Activated CD8-positive, alpha-beta T cell treated with anti-CD3 and anti-CD28 coated beads for 36 hours (primary cell): ENCODE measurements around the gene CDH22. TPM values are rescaled to one million over a fixed set of nuclear protein-coding genes. Genes with fewer than 3 reads are reported as not detected.

ENCODE experiments used
- ATAC-seq: fragments of 200-7000 bp; cut with Tn5 transposase; one replicate; pipeline ENCODE4 v1.10.0; 2021; ENCODE audit warnings: mild to moderate bottlenecking, moderate library complexity
- CTCF ChIA-PET: fragments of 350-600 bp; sonication (Branson Sonifier 250); formaldehyde crosslinking; loops from one replicate; lab custom pipeline; 2021; ENCODE audit warnings: antibody characterized with exemption; lab: Charles Lee
- POLR2A ChIA-PET: fragments of 350-600 bp; sonication (Branson Sonifier 250); formaldehyde crosslinking; loops from one replicate; lab custom pipeline; 2021; ENCODE audit warnings: antibody characterized with exemption; lab: Charles Lee
- DNase-seq: peaks from one replicate; pipeline ENCODE4 v3.0.0-alpha.2; 2020
- H3K27ac Mint-ChIP-seq: one replicate; pipeline ENCODE4 v1.8.0; 2021; ENCODE audit warnings: mild to moderate bottlenecking, mixed read lengths
- H3K27me3 Mint-ChIP-seq: one replicate; pipeline ENCODE4 v1.8.0; 2021; ENCODE audit warnings: mixed read lengths
- H3K36me3 Mint-ChIP-seq: one replicate; pipeline ENCODE4 v1.8.0; 2021; ENCODE audit warnings: low read depth, mixed read lengths
- H3K4me1 Mint-ChIP-seq: one replicate; pipeline ENCODE4 v1.8.0; 2021; ENCODE audit warnings: low read depth, mixed read lengths
- H3K4me3 Mint-ChIP-seq: one replicate; pipeline ENCODE4 v1.8.0; 2021; ENCODE audit warnings: mild to moderate bottlenecking, moderate library complexity, mixed read lengths
- H3K9me3 Mint-ChIP-seq: one replicate; pipeline ENCODE4 v1.8.0; 2021; ENCODE audit warnings: mixed read lengths
- CTCF ChIP-seq: fragments of 200-600 bp; IDR thresholded peaks from one replicate; pipeline ENCODE4 v1.8.0; 2022; ENCODE audit warnings: antibody characterized with exemption, mild to moderate bottlenecking
- intact Hi-C: fragments of 100-400 bp; cut with micrococcal nuclease; formaldehyde crosslinking; loops from one replicate; pipeline ENCODE4 v1.10.0; 2022
- total RNA-seq, 2 experiments: library from RNA; stranded (reverse); gene quantifications; one replicate each; pipeline ENCODE4 v1.2.3, GENCODE V29; 2021

Gene CDH22
- total RNA-seq, 2 experiments from 2014 or later, result not detected

GRCh38 chr20:46349035-46349741 is 40.9 kb upstream of the CDH22 start:
- TF ChIP-seq CTCF, result peak; percentile 78
- ATAC-seq, result peak; percentile 68
- CTCF ChIA-PET, result interaction anchor here (0.6 to 4.9 kb wide), 29 partner anchors 9 to 379 kb away, joined by 3 to 44 read pairs (median 4); partner anchors contain the start of gene ELMO2
- POLR2A ChIA-PET, result interaction anchor here (0.6 to 2.5 kb wide), 3 partner anchors 9 to 52 kb away, joined by 3 to 6 read pairs (median 5); no protein-coding TSS in a partner anchor
- Mint-ChIP-seq H3K9me3 (no peaks in the 10 kb centered on the region), H3K27ac (no peak overlapping the region), H3K4me3 (no peak overlapping the region), H3K36me3 (peaks cover 18% of the 10 kb centered on the region), H3K4me1 (peaks cover 17% of the 10 kb centered on the region), H3K27me3 (no peaks in the 10 kb centered on the region)
- DNase-seq, result peak; percentile 64
- intact Hi-C loops, result no loop called here

DNA sequence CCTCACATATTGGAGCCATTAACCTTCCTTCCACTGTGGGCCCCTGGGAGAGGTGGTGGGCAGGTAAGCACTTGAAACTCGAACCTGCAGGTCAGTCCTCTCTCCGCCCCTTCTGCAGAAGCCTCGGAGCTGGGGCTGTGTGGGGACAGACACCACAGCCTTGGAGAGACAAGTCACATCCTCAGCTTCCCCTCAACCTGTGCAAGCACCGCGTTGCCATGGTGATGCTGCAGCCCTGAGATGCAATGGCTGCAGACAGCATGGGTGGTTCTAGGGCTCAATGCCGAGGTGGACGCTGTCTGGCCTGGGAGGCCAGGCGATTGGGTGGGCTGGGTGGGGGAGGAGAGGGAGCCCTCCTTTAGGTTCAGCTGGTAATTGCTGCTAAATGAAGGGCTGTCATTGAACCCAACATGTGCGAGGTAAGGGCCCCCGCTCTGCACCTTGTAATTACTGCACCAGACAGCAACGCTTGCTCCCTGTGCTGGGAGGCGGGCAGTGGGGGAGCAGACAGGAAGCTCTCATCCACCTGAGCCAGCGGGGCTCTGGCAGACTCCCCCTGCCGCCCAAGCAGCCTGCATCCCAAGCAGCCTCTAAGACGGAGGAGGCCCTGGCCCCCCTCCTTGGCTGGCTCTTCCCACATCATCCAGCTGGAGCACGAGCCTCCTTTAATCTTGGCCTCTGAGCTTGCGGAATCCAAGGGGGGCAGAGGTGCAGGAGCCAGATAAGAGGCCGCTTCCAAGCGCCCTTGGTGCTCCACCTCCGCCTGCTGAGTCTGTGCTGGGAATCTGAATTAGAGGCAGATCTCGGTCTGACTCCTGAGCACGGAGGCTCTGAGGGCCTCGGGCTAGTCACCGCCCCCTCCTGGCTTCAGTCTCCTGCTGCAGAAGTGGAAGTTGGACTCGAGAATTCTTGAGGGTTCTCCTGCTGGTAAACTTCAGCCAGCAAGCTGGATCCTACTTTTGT is 39.8 kb upstream of the CDH22 start:
- H3K4me3 Mint-ChIP-seq, result no peak overlapping the region
- peaks cover 21% of the 10 kb centered on the region for H3K4me1 Mint-ChIP-seq
- no peaks in the 10 kb centered on the region for H3K27me3 Mint-ChIP-seq
- intact Hi-C loops, result no loop called here
- H3K36me3 Mint-ChIP-seq, result peaks cover 14% of the 10 kb centered on the region
- H3K27ac Mint-ChIP-seq, result no peak overlapping the region
- DNase-seq, result no peak
- ChIA-PET CTCF (interaction anchor here (0.6 to 4.9 kb wide), 26 partner anchors 11 to 378 kb away, joined by 3 to 44 read pairs (median 4); partner anchors contain the start of gene ELMO2), POLR2A (interaction anchor here (0.6 to 2.5 kb wide), 3 partner anchors 10 to 53 kb away, joined by 3 to 6 read pairs (median 5); no protein-coding TSS in a partner anchor)
- no peaks in the 10 kb centered on the region for H3K9me3 Mint-ChIP-seq
- ATAC-seq, result no peak
- TF ChIP-seq CTCF, result no peak

DNA sequence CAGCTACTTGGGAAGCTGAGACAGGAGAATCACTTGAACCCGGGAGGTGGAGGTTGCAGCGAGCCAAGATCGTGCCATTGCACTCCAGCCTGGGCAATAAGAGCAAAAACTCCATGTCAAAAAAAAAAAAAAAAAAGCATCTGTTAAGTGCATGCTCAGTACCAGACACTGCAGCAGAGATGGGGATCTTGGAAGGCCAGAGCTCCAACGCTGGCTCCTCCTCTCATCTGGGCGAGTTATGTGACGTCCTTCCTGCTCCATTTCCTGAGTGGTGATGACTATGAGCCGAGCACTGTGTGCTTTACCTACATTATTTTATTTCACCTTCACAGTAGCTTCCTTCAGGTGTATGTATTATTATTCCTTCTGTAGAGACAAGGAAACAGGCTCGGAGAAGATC is 38.5 kb upstream of the CDH22 start:
- CTCF ChIA-PET, result interaction anchor here (1.4 to 4.9 kb wide), 3 partner anchors 13 to 324 kb away, joined by 3 to 44 read pairs (median 9); no protein-coding TSS in a partner anchor
- Mint-ChIP-seq H3K36me3 (peaks cover 14% of the 10 kb centered on the region), H3K27ac (no peak overlapping the region), H3K4me1 (peaks cover 31% of the 10 kb centered on the region), H3K27me3 (no peaks in the 10 kb centered on the region), H3K4me3 (no peak overlapping the region), H3K9me3 (no peaks in the 10 kb centered on the region)
- ATAC-seq (no peak), DNase-seq (no peak)
- TF ChIP-seq CTCF, result no peak
- POLR2A ChIA-PET, result interaction anchor here (0.7 kb wide), 1 partner anchor 20 kb away, joined by 3 read pairs; no protein-coding TSS in a partner anchor
- intact Hi-C loops, result no loop called here

GRCh38 chr20:46344488-46345162 is 36.3 kb upstream of the CDH22 start:
- Mint-ChIP-seq H3K4me1 (peaks cover 21% of the 10 kb centered on the region), H3K36me3 (peaks cover 6% of the 10 kb centered on the region), H3K27me3 (no peaks in the 10 kb centered on the region), H3K27ac (no peak overlapping the region), H3K4me3 (no peak overlapping the region), H3K9me3 (no peaks in the 10 kb centered on the region)
- no peak for DNase-seq
- no peak for TF ChIP-seq CTCF
- intact Hi-C loops, result no loop called here
- ChIA-PET POLR2A (interaction anchor here (1.0 to 1.1 kb wide), 3 partner anchors 12 to 56 kb away, joined by 3 read pairs; no protein-coding TSS in a partner anchor), CTCF (interaction anchor here (1.5 kb wide), 1 partner anchor 40 kb away, joined by 3 read pairs; no protein-coding TSS in a partner anchor)
- ATAC-seq, result no peak
